GM23338 (cell line): ENCODE results near the gene F12. TPM values are rescaled to one million over a fixed set of nuclear protein-coding genes. Genes with fewer than 3 reads are reported as not detected.

ENCODE experiments used
- ATAC-seq: fragments of 200-7000 bp; cut with Tn5 transposase; 3 replicates; pipeline ENCODE4 v1.9.1; 2020
- DNase-seq: peaks from one replicate; pipeline ENCODE4 v3.0.0-alpha.2; 2015; ENCODE audit warnings: low spot score
- H2AFZ ChIP-seq: fragments of 200-600 bp; sonication (generic); 2 replicates; pipeline ENCODE4 v1.8.0; 2016; ENCODE audit warnings: antibody characterized with exemption, mild to moderate bottlenecking, moderate library complexity
- H3F3A ChIP-seq: fragments of 200-600 bp; sonication (generic); replicated peaks from 2 replicates; pipeline ENCODE4 v1.8.0; 2017; ENCODE audit warnings: antibody characterized with exemption, mixed run types, low read depth
- H3K27ac ChIP-seq: fragments of 200-600 bp; sonication (generic); 2 replicates; pipeline ENCODE4 v1.6.1; 2016; ENCODE audit warnings: low read depth
- H3K27me3 ChIP-seq: fragments of 200-600 bp; sonication (generic); 2 replicates; pipeline ENCODE4 v1.8.0; 2016; ENCODE audit warnings: mild to moderate bottlenecking, mixed run types, moderate library complexity; ENCODE audit not compliant: insufficient read depth
- H3K36me3 ChIP-seq: fragments of 200-600 bp; sonication (generic); 2 replicates; pipeline ENCODE4 v1.8.0; 2016; ENCODE audit warnings: mild to moderate bottlenecking; ENCODE audit not compliant: insufficient read depth
- H3K4me1 ChIP-seq: fragments of 200-600 bp; sonication (generic); 2 replicates; pipeline ENCODE4 v1.8.0; 2016; ENCODE audit warnings: mild to moderate bottlenecking, moderate library complexity; ENCODE audit not compliant: insufficient read depth
- H3K4me2 ChIP-seq: fragments of 200-600 bp; sonication (generic); 2 replicates; pipeline ENCODE4 v1.7.1; 2017; ENCODE audit warnings: mixed run types
- H3K4me3 ChIP-seq: fragments of 200-600 bp; sonication (generic); 2 replicates; pipeline ENCODE4 v1.6.1; 2016; ENCODE audit warnings: mixed run types
- H3K79me2 ChIP-seq: fragments of 200-600 bp; sonication (generic); replicated peaks from 2 replicates; pipeline ENCODE4 v1.8.0; 2017; ENCODE audit warnings: mild to moderate bottlenecking; ENCODE audit not compliant: insufficient read depth
- H3K9me2 ChIP-seq: fragments of 200-600 bp; sonication (generic); 2 replicates; pipeline ENCODE4 v1.8.0; 2017; ENCODE audit not compliant: insufficient read depth
- H4K20me1 ChIP-seq: fragments of 200-600 bp; sonication (generic); replicated peaks from 2 replicates; pipeline ENCODE4 v1.8.0; 2017; ENCODE audit warnings: mild to moderate bottlenecking; ENCODE audit not compliant: insufficient read depth
- H3K27ac Mint-ChIP-seq: 2 replicates; pipeline ENCODE4 v1.8.0; 2020; ENCODE audit warnings: inconsistent platforms, mild to moderate bottlenecking, moderate library complexity, mixed read lengths
- H3K27me3 Mint-ChIP-seq: 3 replicates; pipeline ENCODE4 v1.8.0; 2022; ENCODE audit warnings: low read depth, mild to moderate bottlenecking, moderate library complexity, mixed read lengths, inconsistent platforms; ENCODE audit not compliant: insufficient read depth, poor library complexity
- H3K36me3 Mint-ChIP-seq: 3 replicates; pipeline ENCODE4 v1.8.0; 2021; ENCODE audit warnings: low read depth, mild to moderate bottlenecking, inconsistent platforms, moderate library complexity, mixed read lengths
- H3K4me1 Mint-ChIP-seq: 3 replicates; pipeline ENCODE4 v1.8.0; 2020; ENCODE audit warnings: mild to moderate bottlenecking, inconsistent platforms, mixed read lengths
- H3K4me3 Mint-ChIP-seq: 3 replicates; pipeline ENCODE4 v1.8.0; 2021; ENCODE audit warnings: moderate library complexity, mild to moderate bottlenecking, inconsistent platforms, mixed read lengths
- H3K9me3 Mint-ChIP-seq: 3 replicates; pipeline ENCODE4 v1.8.0; 2020; ENCODE audit warnings: moderate library complexity, mild to moderate bottlenecking, inconsistent platforms, mixed read lengths
- CREB1 ChIP-seq: fragments of 250-450 bp; sonication (Bioruptor Pico); IDR thresholded peaks from 2 replicates; pipeline ENCODE4 v1.5.0; 2020; ENCODE audit warnings: low read depth, mild to moderate bottlenecking, moderate library complexity
- CTCF ChIP-seq, 2 experiments: fragments of 200-600 bp in 1 of 2; sonication (generic) in 1 of 2; conservative IDR thresholded peaks; 2 replicates each; pipeline versions ENCODE4 v1.5.1 to v1.6.1; 2016 to 2017; ENCODE audit warnings: antibody characterized with exemption in 2 of 2, low read depth in 2 of 2, mild to moderate bottlenecking in 2 of 2, moderate library complexity in 1 of 2
- ETS1 ChIP-seq: IDR thresholded peaks from 2 replicates; pipeline ENCODE4 v1.6.1; 2016; ENCODE audit warnings: antibody characterized with exemption
- EZH2 ChIP-seq: fragments of 200-600 bp; sonication (generic); IDR thresholded peaks from one replicate; pipeline ENCODE4 v1.8.0; 2017; ENCODE audit warnings: antibody characterized with exemption, mild to moderate bottlenecking, low read depth; ENCODE audit not compliant: unreplicated experiment
- EZH2phosphoT487 ChIP-seq: fragments of 200-600 bp; sonication (generic); IDR thresholded peaks from one replicate; pipeline ENCODE4 v1.8.1; 2018; ENCODE audit warnings: antibody characterized with exemption; ENCODE audit not compliant: unreplicated experiment
- JUNB ChIP-seq: IDR thresholded peaks from one replicate; pipeline ENCODE4 v1.6.1; 2016; ENCODE audit warnings: antibody characterized with exemption; ENCODE audit not compliant: unreplicated experiment
- STAT1 ChIP-seq: IDR thresholded peaks from one replicate; pipeline ENCODE4 v1.6.1; 2016; ENCODE audit warnings: antibody characterized with exemption; ENCODE audit not compliant: unreplicated experiment
- ZNF114 ChIP-seq: fragments of 250-450 bp; sonication (Bioruptor Pico); IDR thresholded peaks from 2 replicates; pipeline ENCODE4 v1.5.0; 2020; ENCODE audit warnings: mild to moderate bottlenecking, moderate library complexity
- long read RNA-seq: library from polyadenylated mRNA; unstranded; transcript quantifications from one replicate; pipeline ENCODE4 v2.0.0, GENCODE V29; 2020; ENCODE audit not compliant: unreplicated experiment
- polyA plus RNA-seq: library from polyadenylated mRNA; unstranded; fragments of >200 nt; fragmentation: Nextera tagmentation; extraction: Ambion mirVana; gene quantifications from 2 replicates; pipeline ENCODE4 v1.2.1, GENCODE V29; 2016
- total RNA-seq: library from RNA; depleted of rRNA; stranded (reverse); fragments of >200 nt; shearing (Covaris generic); gene quantifications from 2 replicates; pipeline ENCODE4 v1.2.3, GENCODE V29; 2014; rRNA removed

The F12 gene
- total RNA-seq (2.6 and 2.9 TPM in 2 replicates), polyA plus RNA-seq (8.0 and 8.1 TPM in 2 replicates)
- long read RNA-seq, partial matches to known transcripts, result 7 of 13 reads
- long read RNA-seq, other reads (novel, unspliced or antisense), result 4 of 13 reads

GRCh38 chr5:177409043-177409801 lies at the start of gene F12:
Gene F12 (minus strand): TSS chr5:177409564. CDS start chr5:177409527, 37 bp downstream.
- DNase-seq (no peak), ATAC-seq (no peak)
- no peak within 1 kb of the TSS for H3K27ac Mint-ChIP-seq
- Histone ChIP-seq H3F3A (no peaks in the 10 kb centered on the region), H3K27me3 (peaks cover 44% of the 10 kb centered on the region), H2AFZ (no peak within 1 kb of the TSS), H3K4me1 (no peaks in the 10 kb centered on the region), H3K36me3 (no peaks in the 10 kb centered on the region), H3K4me2 (no peak within 1 kb of the TSS), H3K9me2 (0 out of 2 replicates have a peak, but pooled peaks cover 3% of the 10 kb centered on the region), H4K20me1 (no peaks in the 10 kb centered on the region), H3K27ac (no peak within 1 kb of the TSS), H3K79me2 (no peaks in the 10 kb centered on the region), H3K4me3 (no peak within 1 kb of the TSS)
- H3K36me3 Mint-ChIP-seq, result no peaks in the 10 kb centered on the region
- no peaks in the 10 kb centered on the region for H3K9me3 Mint-ChIP-seq
- peaks cover 40% of the 10 kb centered on the region for H3K27me3 Mint-ChIP-seq
- H3K4me1 Mint-ChIP-seq, result no peaks in the 10 kb centered on the region
- no peak within 1 kb of the TSS for H3K4me3 Mint-ChIP-seq
- TF ChIP-seq CREB1 (CRISPR knock-in tag) (no peak), JUNB (no peak), EZH2phosphoT487 (no peak), STAT1 (no peak), ETS1 (no peak), ZNF114 (CRISPR knock-in tag) (no peak), EZH2 (no peak)

GRCh38 chr5:177458912-177459350 lies 49.6 kb upstream of the F12 start:
- DNase-seq (peak; percentile 61), ATAC-seq (no peak)
- Histone ChIP-seq H3F3A (peaks cover 50% of the 10 kb centered on the region), H3K4me3 (no peak overlapping the region), H3K4me2 (no peak overlapping the region), H3K4me1 (peaks cover 10% of the 10 kb centered on the region), H3K79me2 (peaks cover 10% of the 10 kb centered on the region), H2AFZ (no peak overlapping the region), H4K20me1 (peaks cover 24% of the 10 kb centered on the region), H3K36me3 (peaks cover 31% of the 10 kb centered on the region), H3K27me3 (peaks cover 2% of the 10 kb centered on the region), H3K27ac (no peak overlapping the region), H3K9me2 (no peaks in the 10 kb centered on the region)
- Mint-ChIP-seq H3K36me3 (peaks cover 61% of the 10 kb centered on the region), H3K27me3 (peaks cover 43% of the 10 kb centered on the region), H3K4me1 (peaks cover 16% of the 10 kb centered on the region), H3K27ac (no peak overlapping the region), H3K9me3 (peaks cover 3% of the 10 kb centered on the region; the same call in 1 of the 3 replicates), H3K4me3 (no peak overlapping the region)
- TF ChIP-seq CTCF (conservative IDR thresholded peaks at IDR 0.05; ENCODE audit: low read depth in 2 of 2) (no peak), CREB1 (CRISPR knock-in tag) (no peak)
